Stimulated activated naive B cell treated with anti-CD40 and anti-IgM and Interleukin-4, amounts not matched to agents 10 μg/mL and 1 μg/mL and 100 μg/mL, for 72 hours (primary cell): ENCODE data around the gene TMEM129.
A peak's percentile ranks its signal among the peaks of the same experiment; 100 is the strongest.

Source experiments
- ATAC-seq, 2 donors: fragments of 150-1000 bp; cut with Tn5 transposase; replicated peaks; 2 replicates each; pipeline ENCODE4 v1.10.0; 2021; ENCODE audit warnings: moderate library complexity in 1 of 2
- DNase-seq: peaks from one replicate; pipeline ENCODE4 v3.0.0; 2021
- H3K27ac Mint-ChIP-seq: one replicate; pipeline ENCODE4 v1.8.0; 2022; ENCODE audit warnings: mild to moderate bottlenecking, mixed read lengths
- H3K27me3 Mint-ChIP-seq, 2 donors: one replicate each; pipeline ENCODE4 v1.8.0; 2022; ENCODE audit warnings: mixed read lengths in 2 of 2
- H3K36me3 Mint-ChIP-seq, 2 donors: one replicate each; pipeline ENCODE4 v1.8.0; 2022; ENCODE audit warnings: mixed read lengths in 2 of 2, mild to moderate bottlenecking in 1 of 2
- H3K4me1 Mint-ChIP-seq, 2 donors: one replicate each; pipeline ENCODE4 v1.8.0; 2022; ENCODE audit warnings: mixed read lengths in 2 of 2, mild to moderate bottlenecking in 1 of 2
- H3K4me3 Mint-ChIP-seq, 2 donors: one replicate each; pipeline ENCODE4 v1.8.0; 2022; ENCODE audit warnings: mild to moderate bottlenecking in 2 of 2, mixed read lengths in 2 of 2, moderate library complexity in 1 of 2
- H3K9me3 Mint-ChIP-seq, 2 donors: one replicate each; pipeline ENCODE4 v1.8.0; 2022; ENCODE audit warnings: mixed read lengths in 2 of 2, mild to moderate bottlenecking in 1 of 2

Gene TMEM129

GRCh38 chr4:1743975-1744374 lies 22.9 kb upstream of the TMEM129 start:
- Mint-ChIP-seq H3K27ac (no peak overlapping the region), H3K27me3 (peaks cover 0 to 6% of the 10 kb centered on the region in 2 donors), H3K4me3 (no peak overlapping the region), H3K36me3 (peaks cover 35 to 42% of the 10 kb centered on the region in 2 donors), H3K4me1 (peaks cover 0 to 10% of the 10 kb centered on the region in 2 donors), H3K9me3 (peaks cover 0 to under 1% of the 10 kb centered on the region in 2 donors)
- no peak for ATAC-seq
- no peak for DNase-seq

GRCh38 chr4:1743551-1743950 lies 22.4 kb upstream of the TMEM129 start:
- ATAC-seq (no peak), DNase-seq (no peak)
- peaks cover 40 to 46% of the 10 kb centered on the region in 2 donors for H3K36me3 Mint-ChIP-seq
- peaks cover 0 to 5% of the 10 kb centered on the region in 2 donors for H3K27me3 Mint-ChIP-seq
- H3K4me3 Mint-ChIP-seq: no peak overlapping the region
- H3K4me1 Mint-ChIP-seq: peaks cover 0 to 8% of the 10 kb centered on the region in 2 donors
- peaks cover 4% of the 10 kb centered on the region in 2 donors for H3K9me3 Mint-ChIP-seq
- peak overlapping the region; percentile 54 for H3K27ac Mint-ChIP-seq

- ATAC-seq: no peak
- H3K4me1 Mint-ChIP-seq: peaks cover 0 to 2% of the 10 kb centered on the region in 2 donors
- H3K4me3 Mint-ChIP-seq: no peak overlapping the region
- H3K27ac Mint-ChIP-seq: no peak overlapping the region
- no peaks in the 10 kb centered on the region for H3K27me3 Mint-ChIP-seq
- H3K36me3 Mint-ChIP-seq: peaks cover 60 to 68% of the 10 kb centered on the region in 2 donors
- H3K9me3 Mint-ChIP-seq: peaks cover 9 to 11% of the 10 kb centered on the region in 2 donors
- no peak for DNase-seq
Measured at GRCh38 chr4:1741208-1741607, 20.1 kb upstream of the TMEM129 start.

GRCh38 chr4:1740021-1740545 lies 19.0 kb upstream of the TMEM129 start:
- H3K27me3 Mint-ChIP-seq: no peaks in the 10 kb centered on the region
- H3K36me3 Mint-ChIP-seq: peaks cover 66 to 73% of the 10 kb centered on the region in 2 donors
- no peak overlapping the region for H3K4me3 Mint-ChIP-seq
- DNase-seq (no peak), ATAC-seq (no peak)
- no peaks in the 10 kb centered on the region for H3K4me1 Mint-ChIP-seq
- peak overlapping the region; percentile 14 for H3K27ac Mint-ChIP-seq
- H3K9me3 Mint-ChIP-seq: peaks cover 9 to 11% of the 10 kb centered on the region in 2 donors

- peaks cover 9 to 11% of the 10 kb centered on the region in 2 donors for H3K9me3 Mint-ChIP-seq
- no peaks in the 10 kb centered on the region for H3K4me1 Mint-ChIP-seq
- ATAC-seq (no peak), DNase-seq (no peak)
- no peaks in the 10 kb centered on the region for H3K27me3 Mint-ChIP-seq
- peaks cover 63 to 70% of the 10 kb centered on the region in 2 donors for H3K36me3 Mint-ChIP-seq
- no peak overlapping the region for H3K4me3 Mint-ChIP-seq
- no peak overlapping the region for H3K27ac Mint-ChIP-seq
Measured at GRCh38 chr4:1739358-1739757, 18.2 kb upstream of the TMEM129 start.

- H3K4me1 Mint-ChIP-seq: no peaks in the 10 kb centered on the region
- no peak for ATAC-seq
- peaks cover 58 to 62% of the 10 kb centered on the region in 2 donors for H3K36me3 Mint-ChIP-seq
- no peak for DNase-seq
- no peak overlapping the region for H3K4me3 Mint-ChIP-seq
- H3K27ac Mint-ChIP-seq: no peak overlapping the region
- peaks cover 9 to 11% of the 10 kb centered on the region in 2 donors for H3K9me3 Mint-ChIP-seq
- no peaks in the 10 kb centered on the region for H3K27me3 Mint-ChIP-seq
Measured at GRCh38 chr4:1738410-1738809, 17.3 kb upstream of the TMEM129 start.

GRCh38 chr4:1737666-1738065 lies 16.5 kb upstream of the TMEM129 start:
- no peak for ATAC-seq
- no peak for DNase-seq
- H3K27ac Mint-ChIP-seq: no peak overlapping the region
- H3K36me3 Mint-ChIP-seq: peaks cover 58 to 64% of the 10 kb centered on the region in 2 donors
- H3K4me3 Mint-ChIP-seq: no peak overlapping the region
- no peaks in the 10 kb centered on the region for H3K4me1 Mint-ChIP-seq
- H3K27me3 Mint-ChIP-seq: no peaks in the 10 kb centered on the region
- peaks cover 9 to 11% of the 10 kb centered on the region in 2 donors for H3K9me3 Mint-ChIP-seq

GRCh38 chr4:1736812-1737211 lies 15.7 kb upstream of the TMEM129 start:
- Mint-ChIP-seq H3K4me1 (no peaks in the 10 kb centered on the region), H3K4me3 (peak overlapping the region in 1 of 2 donors; percentile 30), H3K27ac (no peak overlapping the region), H3K36me3 (peaks cover 58 to 65% of the 10 kb centered on the region in 2 donors), H3K27me3 (no peaks in the 10 kb centered on the region), H3K9me3 (peaks cover 9 to 11% of the 10 kb centered on the region in 2 donors)
- DNase-seq (no peak), ATAC-seq (no peak)

GRCh38 chr4:1735215-1735614 lies 14.1 kb upstream of the TMEM129 start:
- H3K36me3 Mint-ChIP-seq: peaks cover 53 to 54% of the 10 kb centered on the region in 2 donors
- ATAC-seq: no peak

GRCh38 chr4:1732911-1733310 lies 11.8 kb upstream of the TMEM129 start:
- no peaks in the 10 kb centered on the region for H3K27me3 Mint-ChIP-seq
- DNase-seq (no peak), ATAC-seq (no peak)
- peaks cover 47 to 54% of the 10 kb centered on the region in 2 donors for H3K36me3 Mint-ChIP-seq
- peaks cover 6 to 15% of the 10 kb centered on the region in 2 donors for H3K4me1 Mint-ChIP-seq
- H3K27ac Mint-ChIP-seq: no peak overlapping the region
- peaks cover 0 to under 1% of the 10 kb centered on the region in 2 donors for H3K9me3 Mint-ChIP-seq
- H3K4me3 Mint-ChIP-seq: no peak overlapping the region

More at GRCh38 chr4:1735215-1735614, 14.1 kb upstream of the TMEM129 start:
- DNase-seq: no peak
- no peak overlapping the region for H3K4me3 Mint-ChIP-seq
- H3K27me3 Mint-ChIP-seq: no peaks in the 10 kb centered on the region
- H3K4me1 Mint-ChIP-seq: no peaks in the 10 kb centered on the region
- no peak overlapping the region for H3K27ac Mint-ChIP-seq
- H3K9me3 Mint-ChIP-seq: peaks cover 9 to 11% of the 10 kb centered on the region in 2 donors

- ATAC-seq (no peak), DNase-seq (no peak)
- no peak overlapping the region for H3K4me3 Mint-ChIP-seq
- H3K27ac Mint-ChIP-seq: no peak overlapping the region
- H3K36me3 Mint-ChIP-seq: peaks cover 45 to 54% of the 10 kb centered on the region in 2 donors
- H3K4me1 Mint-ChIP-seq: peaks cover 14 to 27% of the 10 kb centered on the region in 2 donors
- H3K27me3 Mint-ChIP-seq: no peaks in the 10 kb centered on the region
- H3K9me3 Mint-ChIP-seq: no peaks in the 10 kb centered on the region
Measured at GRCh38 chr4:1731180-1731579, 10.1 kb upstream of the TMEM129 start.

GRCh38 chr4:1730532-1731135 lies 9.5 kb upstream of the TMEM129 start:
- Mint-ChIP-seq H3K27me3 (no peaks in the 10 kb centered on the region), H3K27ac (no peak overlapping the region), H3K4me3 (no peak overlapping the region), H3K9me3 (no peaks in the 10 kb centered on the region), H3K4me1 (peaks cover 18 to 30% of the 10 kb centered on the region in 2 donors), H3K36me3 (peaks cover 43 to 54% of the 10 kb centered on the region in 2 donors)
- ATAC-seq (no peak), DNase-seq (no peak)

GRCh38 chr4:1728061-1728980 lies 7.2 kb upstream of the TMEM129 start:
- peaks cover 44 to 62% of the 10 kb centered on the region in 2 donors for H3K36me3 Mint-ChIP-seq
- no peak overlapping the region for H3K4me3 Mint-ChIP-seq
- no peak for ATAC-seq

More at GRCh38 chr4:1728061-1728980, 7.2 kb upstream of the TMEM129 start:
- Mint-ChIP-seq H3K9me3 (no peaks in the 10 kb centered on the region), H3K27ac (peak overlapping the region; percentile 59), H3K27me3 (no peaks in the 10 kb centered on the region), H3K4me1 (peaks cover 30 to 44% of the 10 kb centered on the region in 2 donors)
- no peak for DNase-seq
